Right lobe of liver (tissue), 6 donors: ENCODE measurements around the gene NDUFA13. TPM values are rescaled to one million over a fixed set of nuclear protein-coding genes. Genes with fewer than 3 reads are reported as not detected.

Source experiments
- ATAC-seq, 4 donors: fragments of 200-7000 bp; cut with Tn5 transposase; one replicate each; pipeline ENCODE4 v1.9.1; 2020; ENCODE audit warnings: mild to moderate bottlenecking in 4 of 4, moderate library complexity in 4 of 4
- DNase-seq, 3 donors: peaks; one replicate each; pipeline ENCODE4 v3.0.0-alpha.2; 2020
- H3K27ac ChIP-seq, 3 donors: fragments of 200-600 bp; one replicate each; pipeline ENCODE4 v1.8.0; 2022
- H3K27me3 ChIP-seq, 2 donors: fragments of 200-600 bp; one replicate each; pipeline ENCODE4 v1.8.0; 2022
- H3K36me3 ChIP-seq, 4 donors: fragments of 200-600 bp; sonication (generic) in 1 of 4; one replicate each; pipeline versions ENCODE4 v1.5.1 to v1.8.0; 2017 to 2022; ENCODE audit warnings: control low read depth in 1 of 4
- H3K4me1 ChIP-seq, 4 donors: fragments of 200-600 bp; sonication (generic) in 1 of 4; one replicate each; pipeline versions ENCODE4 v1.5.1 to v1.8.0; 2017 to 2022; ENCODE audit warnings: control low read depth in 1 of 4
- H3K4me3 ChIP-seq, 3 donors: fragments of 200-600 bp; one replicate each; pipeline ENCODE4 v1.8.0; 2022
- H3K9me3 ChIP-seq, 4 donors: fragments of 200-600 bp; sonication (generic) in 1 of 4; one replicate each; pipeline versions ENCODE4 v1.5.1 to v1.8.0; 2017 to 2022; ENCODE audit warnings: control low read depth in 1 of 4
- POLR2A ChIP-seq: fragments of 450-650 bp; IDR thresholded peaks from one replicate; pipeline ENCODE4 v1.6.1; 2017; ENCODE audit warnings: antibody characterized with exemption, mild to moderate bottlenecking
- WGBS: methylation state at CpG from one replicate; pipeline ENCODE4 v1.1.6; 2018; ENCODE audit warnings: low coverage, low lambda C conversion rate; ENCODE audit not compliant: insufficient coverage; ENCODE audit errors: missing lambda C conversion rate; 5-methylcytosine and 5-hydroxymethylcytosine counted together
- intact Hi-C, 2 donors: fragments of 100-400 bp; cut with DNase I; formaldehyde crosslinking; loops; one replicate each; pipeline versions ENCODE4 v1.11.2 to v1.14.1; 2022
- total RNA-seq, 6 experiments: library from RNA; depleted of rRNA in 2 of 6; stranded (reverse); fragments of >200 nt in 2 of 6; fragmentation: NEBNext Ultra II Directional in 3 of 6; extraction: Animal tissue kit (Norgen Biotek cat#: 25700) in 3 of 6; gene quantifications; one replicate each; pipeline versions ENCODE4 v1.1.0 to v1.2.4, GENCODE V29; 2016 to 2023
- TF ChIP-seq, protein P1 (sequence below), 4 donors: fragments of 200-600 bp in 3 of 4; fragments of 450-650 bp in 1 of 4; IDR thresholded peaks; one replicate each; pipeline versions ENCODE4 v1.5.1 to v1.8.0; 2016 to 2022; ENCODE audit warnings: antibody characterized with exemption in 4 of 4, mild to moderate bottlenecking in 2 of 4
- donor health status: DM: no; HTN: yes; CAD: no.
- donor health status: DM: no; HTN: no; CAD: no.
- donor health status: DM: no; HTN: no; CAD: no.
- donor health status: DM: no; HTN: yes; CAD: no.
- donor health status: DM: no; HTN: yes; CAD: no.

Gene NDUFA13
- total RNA-seq, 6 experiments from 2014 or later, result 20.8 to 202 (median 154) TPM

DNA sequence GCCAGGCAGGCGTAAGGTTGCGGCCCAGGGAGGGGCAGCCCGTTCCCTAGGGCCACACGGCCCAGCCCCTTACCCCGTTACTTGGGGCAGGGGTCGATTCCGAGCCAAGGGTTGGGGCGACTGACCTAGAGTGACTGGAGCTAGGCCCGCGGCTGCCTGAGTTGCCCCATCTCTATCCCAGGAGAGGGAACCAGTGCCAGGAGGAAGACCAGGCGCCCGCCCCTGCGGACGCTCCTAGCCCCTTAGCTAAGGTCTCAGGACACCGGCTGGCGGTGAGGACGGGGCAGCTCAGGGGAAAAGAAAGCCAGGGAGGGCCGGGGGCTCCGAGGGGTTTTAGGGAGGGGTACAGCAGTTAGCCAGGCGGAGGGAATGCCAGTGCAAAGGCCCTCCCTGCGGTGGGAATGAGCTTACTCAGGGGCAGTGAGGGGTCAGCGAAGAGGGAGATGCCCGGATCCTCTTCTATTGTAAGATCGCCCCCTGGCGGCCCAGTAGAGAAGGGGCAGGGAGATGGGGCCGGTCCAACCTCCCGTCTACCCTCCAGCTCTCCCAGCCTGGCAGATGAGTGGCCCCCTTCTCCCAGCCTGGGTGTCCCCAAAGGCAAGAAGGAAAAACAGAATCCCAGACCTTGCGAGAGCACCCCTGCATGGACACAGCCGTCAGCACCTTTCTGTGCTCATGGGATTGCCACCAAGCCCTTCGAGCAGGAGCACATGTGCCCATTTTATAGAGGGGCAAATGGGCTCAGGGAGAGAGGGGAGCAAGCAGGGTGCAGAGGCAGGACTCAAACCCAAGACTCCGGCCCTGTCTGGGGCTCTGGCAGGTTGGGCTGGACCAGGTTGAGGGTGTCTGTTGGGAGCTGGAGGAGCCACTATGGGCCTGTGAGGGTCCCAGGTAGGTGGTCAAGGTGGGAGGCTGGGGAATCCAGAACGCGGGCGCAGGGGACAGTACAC lies 38.3 kb downstream of the NDUFA13 start:
- no peak overlapping the region for H3K27ac ChIP-seq
- ATAC-seq (peak; percentile 48 to 72 (median 65)), DNase-seq (no peak)
- H3K9me3 ChIP-seq, result no peaks in the 10 kb centered on the region
- 69% methylated on average over 14 of the region's 34 CpGs for WGBS
- no peak for TF ChIP-seq POLR2A
- TF ChIP-seq, protein P1, sequence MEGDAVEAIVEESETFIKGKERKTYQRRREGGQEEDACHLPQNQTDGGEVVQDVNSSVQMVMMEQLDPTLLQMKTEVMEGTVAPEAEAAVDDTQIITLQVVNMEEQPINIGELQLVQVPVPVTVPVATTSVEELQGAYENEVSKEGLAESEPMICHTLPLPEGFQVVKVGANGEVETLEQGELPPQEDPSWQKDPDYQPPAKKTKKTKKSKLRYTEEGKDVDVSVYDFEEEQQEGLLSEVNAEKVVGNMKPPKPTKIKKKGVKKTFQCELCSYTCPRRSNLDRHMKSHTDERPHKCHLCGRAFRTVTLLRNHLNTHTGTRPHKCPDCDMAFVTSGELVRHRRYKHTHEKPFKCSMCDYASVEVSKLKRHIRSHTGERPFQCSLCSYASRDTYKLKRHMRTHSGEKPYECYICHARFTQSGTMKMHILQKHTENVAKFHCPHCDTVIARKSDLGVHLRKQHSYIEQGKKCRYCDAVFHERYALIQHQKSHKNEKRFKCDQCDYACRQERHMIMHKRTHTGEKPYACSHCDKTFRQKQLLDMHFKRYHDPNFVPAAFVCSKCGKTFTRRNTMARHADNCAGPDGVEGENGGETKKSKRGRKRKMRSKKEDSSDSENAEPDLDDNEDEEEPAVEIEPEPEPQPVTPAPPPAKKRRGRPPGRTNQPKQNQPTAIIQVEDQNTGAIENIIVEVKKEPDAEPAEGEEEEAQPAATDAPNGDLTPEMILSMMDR (IDR thresholded peaks at IDR 0.05), result peak; percentile 34 to 63 (median 56)
- no peaks in the 10 kb centered on the region for H3K4me1 ChIP-seq
- no peak overlapping the region for H3K4me3 ChIP-seq
- H3K27me3 ChIP-seq, result no peaks in the 10 kb centered on the region
- no peaks in the 10 kb centered on the region for H3K36me3 ChIP-seq
- intact Hi-C loops, result no loop called here

DNA sequence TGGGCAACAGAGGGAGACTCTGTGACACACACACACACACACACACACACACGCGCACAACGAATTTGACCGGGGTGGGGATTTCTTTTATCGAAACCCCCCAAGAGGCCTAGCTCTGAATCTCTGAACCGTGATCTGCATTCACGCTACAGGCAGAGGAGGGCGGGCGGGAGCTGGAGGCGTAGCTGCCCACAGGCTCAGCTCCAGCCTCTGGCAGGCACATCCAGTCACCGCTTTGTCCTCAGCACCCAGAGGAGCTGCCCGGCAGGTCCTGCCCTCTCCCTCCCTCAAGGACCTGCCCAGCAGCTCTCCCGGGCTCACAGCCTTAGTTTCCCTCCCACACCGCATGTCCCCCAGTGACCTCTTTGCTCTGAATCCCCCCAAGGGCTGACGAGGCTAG lies 42.0 kb downstream of the NDUFA13 start:
- intact Hi-C loops, result no loop called here
- no peaks in the 10 kb centered on the region for H3K27me3 ChIP-seq
- no peak for DNase-seq
- TF ChIP-seq, protein P1 (IDR thresholded peaks at IDR 0.05), result no peak
- TF ChIP-seq POLR2A, result no peak
- H3K36me3 ChIP-seq, result no peaks in the 10 kb centered on the region
- H3K4me3 ChIP-seq, result no peak overlapping the region
- WGBS, result 64% methylated on average over 4 of the region's 15 CpGs
- ATAC-seq, result no peak
- no peaks in the 10 kb centered on the region for H3K9me3 ChIP-seq
- H3K4me1 ChIP-seq, result no peaks in the 10 kb centered on the region
- no peak overlapping the region for H3K27ac ChIP-seq

DNA sequence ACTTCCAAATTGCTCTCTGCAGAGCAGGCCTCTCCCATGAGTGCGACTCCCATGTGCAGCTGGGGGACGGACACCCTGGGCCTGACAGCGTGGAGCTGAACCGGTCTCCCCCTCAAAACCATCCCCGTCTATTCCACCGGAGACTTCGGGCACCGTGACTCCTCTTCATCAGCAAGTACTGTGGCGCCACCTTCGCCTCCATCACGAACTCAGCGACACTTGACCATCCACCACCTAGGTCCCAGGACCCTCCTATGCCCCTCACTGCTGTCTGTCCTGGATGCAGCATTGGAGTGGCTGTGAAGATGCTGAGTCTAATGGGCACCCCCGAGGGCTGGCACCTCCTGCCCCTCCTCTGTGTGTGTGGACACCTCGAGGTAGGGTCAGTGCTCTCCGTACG lies 42.6 kb downstream of the NDUFA13 start:
- H3K9me3 ChIP-seq, result no peaks in the 10 kb centered on the region
- TF ChIP-seq POLR2A, result no peak
- TF ChIP-seq, protein P1 (IDR thresholded peaks at IDR 0.05), result no peak
- no peak overlapping the region for H3K4me3 ChIP-seq
- H3K36me3 ChIP-seq, result no peaks in the 10 kb centered on the region
- H3K27ac ChIP-seq, result no peak overlapping the region
- 82% methylated on average over 12 of the region's 16 CpGs for WGBS
- DNase-seq, result no peak
- H3K27me3 ChIP-seq, result no peaks in the 10 kb centered on the region
- intact Hi-C loops, result no loop called here
- ATAC-seq, result no peak
- H3K4me1 ChIP-seq, result no peaks in the 10 kb centered on the region

DNA sequence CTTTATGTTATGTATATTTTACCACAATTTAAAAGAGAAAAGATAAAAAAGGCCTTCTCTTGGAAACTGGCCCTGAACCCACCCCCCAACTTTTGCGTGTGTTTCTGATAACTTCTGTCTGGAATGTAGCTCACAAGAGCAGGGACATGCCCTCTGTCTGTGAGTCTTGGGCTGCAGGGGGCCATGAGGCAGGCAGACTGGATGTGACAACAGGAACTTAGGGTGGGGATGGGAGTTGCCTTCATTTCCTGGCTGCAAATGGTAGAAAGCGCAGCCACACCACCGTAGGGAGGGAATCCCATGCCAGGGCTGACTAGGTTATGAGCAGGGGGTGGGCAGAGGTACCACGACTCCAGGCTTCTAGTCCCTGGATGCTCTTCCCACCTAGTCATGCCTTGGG lies 43.9 kb downstream of the NDUFA13 start:
- H3K9me3 ChIP-seq, result no peaks in the 10 kb centered on the region
- no peak overlapping the region for H3K4me3 ChIP-seq
- no peak for ATAC-seq
- H3K27ac ChIP-seq, result no peak overlapping the region
- no peaks in the 10 kb centered on the region for H3K36me3 ChIP-seq
- intact Hi-C loops, result no loop called here
- WGBS, result 31% methylated on average over 2 of the region's 4 CpGs
- no peaks in the 10 kb centered on the region for H3K27me3 ChIP-seq
- no peaks in the 10 kb centered on the region for H3K4me1 ChIP-seq
- TF ChIP-seq POLR2A, result no peak
- TF ChIP-seq, protein P1 (IDR thresholded peaks at IDR 0.05), result no peak
- DNase-seq, result no peak
